G401 (cell line): Measurements from ENCODE around the gene CYP46A1. TPM values are rescaled to one million over a fixed set of nuclear protein-coding genes. Genes with fewer than 3 reads are reported as not detected.

Source experiments
- DNase-seq: peaks from one replicate; pipeline ENCODE4 v3.0.0-alpha.2; 2015; ENCODE audit warnings: low spot score
- in situ Hi-C: cut with HindIII; loops from 2 replicates; pipeline ENCODE4 v1.10.0; 2016; ENCODE audit warnings: low sequenced_read_pairs, mixed read lengths
- total RNA-seq: library from RNA; depleted of rRNA; stranded (reverse); fragments of >200 nt; shearing (Covaris generic); gene quantifications from 2 replicates; pipeline ENCODE4 v1.2.3, GENCODE V29; 2014

Gene CYP46A1
- total RNA-seq, 1 experiment from 2014 or later = 3.0 TPM

DNA sequence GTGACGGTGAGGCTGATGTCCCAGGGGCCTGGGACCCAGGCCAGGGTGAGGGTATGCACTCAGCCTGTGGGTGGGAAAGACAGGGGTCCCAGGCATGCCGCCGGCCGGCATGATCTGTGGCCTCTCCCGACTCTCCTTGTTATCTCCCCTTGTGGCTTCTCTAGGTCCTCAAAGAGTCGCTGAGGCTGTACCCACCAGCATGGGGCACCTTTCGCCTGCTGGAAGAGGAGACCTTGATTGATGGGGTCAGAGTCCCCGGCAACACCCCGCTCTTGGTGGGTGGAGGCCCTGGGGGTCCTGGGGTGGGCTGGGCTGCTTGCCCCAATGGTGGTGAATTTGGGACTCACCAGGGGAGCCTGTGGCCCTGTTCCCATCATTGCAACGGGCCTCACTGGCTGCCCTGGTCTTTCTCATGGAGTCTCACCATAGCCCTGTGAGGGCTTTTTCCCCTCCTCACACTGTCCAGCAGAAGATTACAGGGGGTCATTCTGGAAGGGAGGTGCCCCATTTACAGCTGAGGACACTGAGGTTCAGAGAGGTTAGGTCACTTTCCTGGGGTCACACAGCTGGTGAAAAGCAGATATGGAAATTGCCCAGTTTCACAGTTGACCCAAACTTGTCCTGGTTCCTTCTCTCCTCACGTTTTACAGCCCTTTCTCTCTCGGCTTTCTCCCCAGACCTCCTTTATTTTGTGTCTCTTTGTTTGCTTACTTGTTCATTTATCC is 37.9 kb downstream of the CYP46A1 start:
- in situ Hi-C loops = no loop called here

DNA sequence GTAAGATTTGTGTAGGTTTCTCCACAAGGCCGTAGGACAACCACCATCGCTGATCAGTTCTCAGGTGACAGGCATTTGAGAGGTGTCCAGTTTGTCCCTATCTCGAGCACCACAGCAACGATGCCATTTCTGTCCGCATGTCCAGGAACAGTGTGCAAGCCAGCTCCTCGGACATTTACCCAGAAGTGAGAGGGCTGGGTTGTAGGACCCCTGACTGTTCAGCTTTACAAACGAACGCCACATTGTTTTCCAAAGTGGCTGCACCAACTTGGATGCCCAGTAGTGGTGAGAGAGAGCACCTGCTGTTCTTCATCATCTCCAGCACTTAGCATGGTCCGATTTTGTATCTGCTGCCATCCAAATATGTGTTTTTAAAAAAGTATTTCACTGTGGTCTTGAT is 38.6 kb downstream of the CYP46A1 start:
- in situ Hi-C loops = no loop called here
- no peak for DNase-seq

More for the DNA sequence above, 37.9 kb downstream of the CYP46A1 start:
- no peak for DNase-seq

DNA sequence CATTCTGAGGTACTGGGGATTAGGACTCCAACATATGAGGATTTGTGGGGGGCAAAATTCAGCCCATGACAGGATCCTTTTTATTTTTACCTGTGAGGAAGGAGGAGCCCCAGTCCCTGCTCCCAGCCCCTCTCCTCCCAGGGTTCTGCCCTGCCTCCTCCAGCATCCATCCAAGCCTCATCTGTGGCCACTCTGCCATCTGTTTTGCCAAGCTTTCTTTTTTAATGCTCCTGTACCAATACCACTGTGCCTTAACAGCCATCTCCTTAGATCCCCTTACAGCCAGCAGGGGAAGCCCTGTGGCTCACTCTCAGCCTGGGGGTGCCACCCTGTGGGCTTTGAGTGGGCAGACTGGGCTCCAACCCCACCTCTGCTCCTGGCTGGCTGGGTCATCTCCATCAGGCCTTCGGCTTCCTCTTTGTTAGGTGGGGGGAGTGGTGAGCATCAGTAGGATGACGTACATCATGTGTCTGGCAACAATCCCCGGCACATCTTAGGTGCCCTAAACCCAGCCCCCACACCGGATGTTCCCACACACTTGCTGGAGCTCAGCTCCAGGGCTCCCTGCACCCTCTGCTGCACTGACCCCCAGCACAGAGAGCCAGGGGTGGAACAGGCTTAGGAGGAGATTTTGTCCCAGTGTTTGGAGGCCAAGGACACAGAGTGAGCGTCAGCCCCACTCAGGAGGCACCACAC is 40.2 kb downstream of the CYP46A1 start:
- DNase-seq = no peak
- in situ Hi-C loops = no loop called here

DNA sequence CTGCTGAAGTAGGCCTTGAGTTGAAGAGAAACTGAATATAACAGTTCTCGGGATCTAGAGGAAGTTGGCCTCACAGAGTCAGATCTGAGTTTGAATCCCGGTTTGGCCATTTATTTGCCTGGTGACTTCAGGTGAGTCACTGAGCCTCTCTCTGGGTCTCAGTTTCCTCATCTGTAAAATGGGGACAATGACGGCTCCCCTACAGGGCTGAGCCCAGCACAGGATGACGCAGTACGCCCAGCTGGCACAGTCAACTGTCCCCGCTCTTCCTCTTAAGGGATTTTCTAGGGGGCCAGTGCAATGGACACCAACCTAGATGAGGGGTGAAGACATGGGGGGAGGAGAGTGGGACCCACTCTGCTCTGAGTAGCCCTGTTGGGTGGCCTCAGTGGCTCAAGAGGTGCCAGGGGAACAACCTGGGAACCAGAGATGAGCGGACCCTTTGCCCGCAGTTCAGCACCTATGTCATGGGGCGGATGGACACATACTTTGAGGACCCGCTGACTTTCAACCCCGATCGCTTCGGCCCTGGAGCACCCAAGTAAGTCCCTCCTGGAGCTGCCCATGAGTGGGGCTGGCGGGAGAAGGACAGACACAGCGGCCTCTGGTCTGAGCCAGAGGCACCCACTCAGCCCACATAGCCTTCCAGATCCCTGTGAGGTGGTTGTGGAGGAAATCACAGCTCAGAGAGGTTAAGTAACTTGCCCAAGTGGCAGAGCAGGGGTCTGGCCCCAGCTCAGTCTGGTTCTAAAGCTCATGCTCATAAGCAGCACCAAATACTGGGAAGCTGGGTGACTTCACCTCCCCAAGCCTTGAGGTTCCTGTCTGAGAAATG is 41.1 kb downstream of the CYP46A1 start:
- in situ Hi-C loops = no loop called here
- no peak for DNase-seq

DNA sequence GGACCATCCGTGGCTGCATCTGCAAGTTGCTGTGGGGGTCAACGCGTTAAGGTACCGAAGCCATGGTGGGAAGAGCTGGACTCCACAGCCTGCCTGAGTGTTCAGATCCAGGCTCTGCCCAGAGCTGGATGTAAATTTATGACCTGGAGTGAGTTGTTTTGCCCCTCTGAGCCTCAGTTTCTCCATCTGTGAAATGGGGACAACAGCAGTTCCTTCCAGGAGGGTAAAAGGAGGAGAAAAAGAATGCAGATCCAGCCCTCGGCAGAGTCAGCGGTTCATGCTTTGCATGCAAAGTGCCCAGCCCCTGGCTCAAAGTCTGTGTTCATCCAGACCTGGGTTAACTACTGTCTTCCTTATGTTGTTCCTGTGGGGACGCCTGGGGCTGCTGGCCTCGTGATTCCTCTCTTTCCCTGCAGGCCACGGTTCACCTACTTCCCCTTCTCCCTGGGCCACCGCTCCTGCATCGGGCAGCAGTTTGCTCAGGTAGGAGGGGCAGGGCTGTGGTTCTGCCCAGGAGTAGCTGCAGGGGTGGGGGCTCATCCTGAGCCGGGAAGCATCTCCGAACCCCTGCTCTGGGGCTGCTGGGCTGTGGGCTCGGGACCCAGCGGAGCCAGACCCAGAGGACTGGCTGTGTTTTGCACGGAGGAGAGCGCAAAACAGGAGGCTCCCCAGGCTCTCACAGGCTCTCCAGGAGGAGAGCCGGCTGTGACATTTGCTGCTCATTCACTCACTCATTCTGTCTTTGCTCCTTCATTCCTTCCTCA is 41.9 kb downstream of the CYP46A1 start:
- no peak for DNase-seq
- in situ Hi-C loops = no loop called here

DNA sequence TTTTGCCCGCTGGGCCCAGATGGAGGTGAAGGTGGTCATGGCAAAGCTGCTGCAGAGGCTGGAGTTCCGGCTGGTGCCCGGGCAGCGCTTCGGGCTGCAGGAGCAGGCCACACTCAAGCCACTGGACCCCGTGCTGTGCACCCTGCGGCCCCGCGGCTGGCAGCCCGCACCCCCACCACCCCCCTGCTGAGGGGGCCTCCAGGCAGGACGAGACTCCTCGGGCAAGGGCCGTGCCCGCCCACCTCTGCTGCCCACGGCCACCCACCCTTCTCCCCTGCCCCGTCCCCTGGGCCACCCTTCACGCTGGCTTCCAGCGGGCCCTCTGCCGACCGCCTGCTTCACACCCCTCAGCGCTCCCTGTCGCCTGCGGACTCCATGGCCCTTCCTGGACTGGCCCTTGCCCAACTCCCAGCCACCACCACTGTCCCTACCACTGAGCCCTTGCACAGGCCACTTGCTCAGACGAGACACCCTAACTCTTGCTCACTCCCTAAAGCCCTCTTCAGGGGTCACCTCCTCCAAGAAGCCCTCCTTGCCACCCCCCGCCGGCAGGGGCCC is 42.5 kb downstream of the CYP46A1 start:
- in situ Hi-C loops = no loop called here

DNA sequence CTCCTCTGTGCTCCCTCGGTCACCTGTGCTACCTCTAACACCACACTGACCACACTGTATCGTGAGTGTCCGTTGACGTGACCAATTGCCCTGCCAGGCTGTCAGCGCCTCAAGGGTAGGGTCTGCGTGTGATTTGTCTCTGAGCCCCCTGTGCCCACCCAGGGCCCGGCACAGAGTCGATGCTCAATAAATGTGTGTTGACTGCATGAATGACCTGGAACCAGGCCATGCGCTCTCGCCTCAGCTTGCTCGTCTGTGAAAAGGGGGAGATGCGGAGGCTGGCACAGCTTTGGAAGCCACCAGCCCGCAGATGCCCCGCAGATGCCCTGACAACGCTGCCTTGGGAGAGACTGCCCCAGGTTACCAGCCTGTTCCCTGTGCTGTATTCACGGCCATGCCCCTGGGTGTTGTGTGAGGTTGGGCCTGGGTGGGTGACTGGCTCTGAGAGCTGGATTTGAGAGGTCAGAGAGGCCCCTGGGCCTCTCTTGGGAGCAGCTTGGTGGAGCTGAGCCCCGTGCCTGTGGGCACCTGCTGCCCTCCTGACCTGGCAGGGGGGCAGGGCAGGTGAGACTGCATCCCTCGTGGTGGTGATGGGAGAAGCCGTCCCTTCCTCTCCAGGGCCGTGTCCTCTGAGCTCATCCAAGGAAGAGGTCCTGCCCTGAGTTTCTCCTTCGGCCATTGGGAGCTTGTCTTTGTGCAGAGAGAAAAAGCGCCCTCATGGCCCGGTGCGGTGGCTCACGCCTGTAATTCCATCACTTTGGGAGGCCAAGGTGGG is 43.2 kb downstream of the CYP46A1 start:
- in situ Hi-C loops = no loop called here
- DNase-seq = no peak

More for the DNA sequence above, 42.5 kb downstream of the CYP46A1 start:
- no peak for DNase-seq

DNA sequence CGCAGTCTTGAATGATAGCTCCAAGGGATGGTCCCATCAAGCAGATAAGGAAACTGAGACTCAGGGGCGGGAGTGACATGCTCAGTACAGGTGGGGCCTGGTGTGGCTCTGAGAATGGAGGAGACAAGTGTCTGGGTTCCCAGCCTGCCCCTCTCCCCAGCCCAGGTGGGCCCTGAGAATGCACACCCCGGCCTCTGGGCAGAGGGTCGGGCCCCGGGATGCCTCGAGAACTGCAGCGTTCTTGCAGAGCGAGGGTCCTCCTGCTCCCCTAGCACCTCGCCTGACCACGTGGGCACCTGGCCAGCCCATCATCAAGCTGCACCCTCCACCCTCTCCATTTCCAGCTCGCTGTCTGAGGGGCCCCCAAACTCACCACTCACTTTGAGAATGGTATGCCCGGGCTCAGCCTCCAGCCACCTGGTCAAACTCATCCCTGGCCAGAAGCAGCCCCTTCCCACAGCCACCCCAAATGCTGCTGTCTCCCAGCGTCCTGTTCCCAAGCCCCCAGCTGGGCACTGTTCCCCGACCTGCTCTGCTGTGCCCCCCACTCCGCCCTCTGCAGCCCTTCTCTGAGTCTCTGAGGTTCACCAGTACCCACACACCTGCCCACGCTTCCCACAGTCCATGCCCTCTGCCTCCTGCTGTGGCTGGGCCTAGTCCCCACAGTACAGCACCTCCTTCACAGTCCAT is 44.3 kb downstream of the CYP46A1 start:
- in situ Hi-C loops = no loop called here
- no peak for DNase-seq

DNA sequence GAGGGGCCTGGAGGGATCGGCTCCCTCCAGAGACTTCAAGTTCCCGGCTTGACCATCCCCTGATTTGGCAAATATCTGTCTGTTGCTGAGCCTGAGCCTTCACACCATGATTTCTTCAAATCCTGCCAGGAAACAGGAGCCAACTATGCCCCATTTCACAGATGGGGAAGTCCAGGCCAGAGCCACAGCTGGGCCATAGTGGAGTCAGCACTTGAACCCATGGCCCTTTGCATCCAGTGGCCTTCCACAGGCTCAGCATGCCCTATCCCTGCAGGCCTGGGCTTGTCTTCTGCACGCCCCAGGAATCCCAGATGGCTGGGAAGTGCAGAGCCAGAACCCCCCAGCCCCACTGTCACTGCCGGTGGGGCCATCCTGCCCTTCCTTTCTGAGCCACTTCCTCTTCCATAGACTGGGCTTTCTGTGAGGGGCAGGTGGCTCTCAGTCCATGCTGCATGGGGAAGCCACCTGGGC is 44.9 kb downstream of the CYP46A1 start:
- in situ Hi-C loops = no loop called here

DNA sequence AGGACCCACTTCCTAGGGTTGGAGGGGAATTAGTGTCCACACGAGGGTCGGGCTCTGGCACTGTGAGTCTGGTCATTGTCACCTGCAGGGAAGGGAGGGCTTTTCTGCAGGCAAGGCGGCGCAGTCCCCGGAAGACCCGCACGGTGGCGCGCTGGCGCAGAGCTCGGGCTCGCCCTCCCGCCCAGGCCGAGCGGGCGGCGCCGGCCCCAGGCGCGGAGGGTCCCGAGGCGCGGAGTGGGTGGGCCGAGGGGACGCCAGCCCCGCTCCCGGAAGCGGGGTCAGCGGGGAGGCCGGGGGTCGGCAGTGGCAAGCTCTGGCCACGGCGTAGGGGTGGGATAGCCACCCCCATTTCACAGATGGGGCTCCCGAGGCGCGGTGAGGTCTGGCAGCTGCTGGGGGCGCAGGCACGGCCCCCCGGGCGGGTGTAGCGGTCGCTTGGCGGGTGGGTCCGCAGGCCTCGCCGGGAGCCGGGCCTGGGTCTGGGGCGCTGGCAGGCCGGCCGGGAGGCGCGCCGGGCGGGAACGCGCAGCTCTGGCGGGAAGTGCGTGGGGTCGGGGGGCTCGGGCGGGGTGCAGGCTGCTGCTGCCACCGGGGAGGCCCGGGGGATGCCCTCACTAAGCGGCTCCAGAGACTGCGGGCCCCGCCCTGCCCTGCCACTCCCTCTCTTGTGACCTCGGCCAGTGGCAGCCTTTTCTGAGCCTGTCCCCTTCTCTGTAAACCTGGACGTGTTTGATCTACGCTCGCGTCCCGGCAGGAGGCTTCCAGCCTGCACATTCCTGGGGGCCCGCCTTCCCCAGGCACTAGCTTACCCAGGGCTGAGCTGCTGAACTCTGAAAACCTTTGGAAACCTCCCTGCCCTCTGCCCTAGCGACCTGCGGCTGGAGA is 46.1 kb downstream of the CYP46A1 start:
- peak; percentile 23 for DNase-seq
- in situ Hi-C loops = no loop called here

More for the DNA sequence above, 44.9 kb downstream of the CYP46A1 start:
- DNase-seq = no peak

DNA sequence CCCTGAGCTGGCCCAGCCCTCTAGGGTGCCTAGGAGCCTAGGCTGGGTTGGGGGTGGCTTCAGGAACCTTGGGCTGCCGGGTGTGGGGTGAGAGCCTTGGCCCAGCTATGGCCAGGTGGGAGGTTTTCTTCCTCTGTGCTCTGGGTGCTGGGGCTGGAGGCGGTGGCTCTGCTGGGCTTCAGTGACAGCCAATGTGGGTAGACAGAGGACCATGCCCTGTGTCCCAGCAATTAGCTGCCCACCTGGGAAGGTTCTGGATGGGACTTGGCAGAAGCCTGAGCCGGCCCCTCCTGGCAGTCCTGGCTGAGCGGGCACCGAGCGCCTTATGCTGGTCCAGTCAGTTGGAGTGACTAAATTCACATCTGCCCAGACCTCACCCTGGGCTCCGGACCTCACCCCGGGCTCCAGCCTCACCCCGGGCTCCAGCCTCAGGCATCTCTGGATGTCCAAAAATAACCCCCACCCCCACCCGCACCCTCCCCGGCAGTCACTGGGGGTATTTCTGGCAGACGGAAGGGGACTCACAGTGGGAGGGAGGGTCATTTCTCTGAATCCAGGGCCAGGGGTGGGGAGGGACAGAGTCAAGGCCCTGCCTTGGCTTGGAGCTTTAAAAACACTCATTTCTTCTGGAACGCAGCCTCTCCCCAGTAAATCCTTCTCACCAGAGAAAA is 46.9 kb downstream of the CYP46A1 start:
- DNase-seq = no peak
- in situ Hi-C loops = no loop called here

DNA sequence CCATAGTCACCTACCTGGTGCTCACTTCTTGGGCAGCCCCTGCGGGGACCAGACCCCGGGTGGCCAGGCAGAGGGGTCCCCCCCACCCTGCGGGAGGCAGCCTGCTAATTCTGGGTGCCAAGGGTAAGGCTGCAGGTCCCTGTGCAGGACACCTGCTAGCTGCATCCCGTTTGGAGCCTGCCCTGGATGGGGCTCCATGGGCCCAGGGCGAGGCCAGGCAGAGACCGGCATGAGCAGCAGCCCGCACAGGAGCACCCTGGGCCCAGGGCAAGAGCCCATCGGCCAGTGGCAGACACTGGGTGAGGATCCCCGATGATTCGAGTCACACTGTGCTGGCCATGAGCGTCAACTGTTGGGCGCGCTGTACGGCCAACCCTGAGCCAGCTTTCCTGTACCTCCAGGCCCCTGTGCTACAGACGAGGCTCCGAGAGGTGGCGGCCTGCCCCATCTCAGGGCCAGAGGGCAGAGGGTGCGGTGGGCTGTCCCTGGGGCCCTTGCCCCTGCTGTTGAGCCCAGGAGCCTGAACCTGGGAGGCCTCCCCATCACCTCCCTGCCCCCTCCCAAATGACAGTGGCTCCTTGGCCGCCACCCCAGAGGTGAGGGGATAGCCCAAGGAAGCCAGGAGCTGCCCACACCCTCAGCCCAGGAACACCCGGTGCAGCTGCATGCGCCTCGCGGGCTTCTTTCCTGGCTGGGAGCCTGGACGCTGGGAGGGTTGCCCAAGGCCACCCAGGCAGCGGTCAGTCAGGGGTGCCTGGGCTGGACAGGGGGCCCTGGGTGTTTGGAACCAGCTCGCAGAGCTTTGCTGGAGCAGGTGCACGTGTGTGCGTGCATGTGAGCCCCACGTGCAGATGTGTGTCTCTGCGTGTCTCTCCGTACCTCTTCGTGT is 47.7 kb downstream of the CYP46A1 start:
- no peak for DNase-seq
- in situ Hi-C loops = no loop called here

DNA sequence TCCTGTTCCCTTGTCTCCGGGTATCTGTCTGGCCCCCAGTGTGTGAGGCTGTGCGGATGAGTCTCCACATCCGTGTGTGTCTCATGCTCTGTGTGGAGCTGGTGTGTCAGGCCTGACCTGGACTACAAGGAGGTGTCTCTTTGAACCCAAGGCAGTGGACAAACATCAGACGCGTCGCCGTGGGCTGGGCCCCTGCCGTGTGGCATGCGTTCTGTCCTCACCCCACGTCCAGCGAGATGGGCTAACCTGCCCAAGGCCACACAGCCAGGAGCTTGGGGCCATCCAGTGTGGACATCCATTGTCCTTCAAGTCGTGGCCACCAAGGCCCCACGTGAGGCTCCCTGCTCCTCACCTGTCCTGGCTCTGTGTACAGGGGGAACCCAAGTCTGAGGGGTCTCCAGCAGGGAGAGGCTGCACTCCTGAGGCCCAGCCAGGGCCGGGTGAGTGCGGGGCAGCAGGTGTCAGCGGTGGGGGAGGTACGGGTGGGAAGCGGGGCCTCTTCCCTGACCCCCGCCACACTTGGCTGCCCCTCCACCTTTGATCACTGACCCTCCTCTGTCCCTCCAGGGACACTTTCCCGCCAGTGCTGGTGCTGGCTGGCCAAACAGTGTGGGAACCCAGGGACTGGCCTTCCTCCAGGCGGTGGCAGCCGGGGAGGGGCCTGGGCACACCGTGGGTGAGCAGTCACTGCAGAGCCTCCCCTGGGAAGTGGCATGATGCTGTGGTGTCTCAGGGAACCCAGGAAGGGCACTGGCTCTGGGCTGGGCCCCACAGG is 48.5 kb downstream of the CYP46A1 start:
- DNase-seq = no peak
- in situ Hi-C loops = no loop called here

DNA sequence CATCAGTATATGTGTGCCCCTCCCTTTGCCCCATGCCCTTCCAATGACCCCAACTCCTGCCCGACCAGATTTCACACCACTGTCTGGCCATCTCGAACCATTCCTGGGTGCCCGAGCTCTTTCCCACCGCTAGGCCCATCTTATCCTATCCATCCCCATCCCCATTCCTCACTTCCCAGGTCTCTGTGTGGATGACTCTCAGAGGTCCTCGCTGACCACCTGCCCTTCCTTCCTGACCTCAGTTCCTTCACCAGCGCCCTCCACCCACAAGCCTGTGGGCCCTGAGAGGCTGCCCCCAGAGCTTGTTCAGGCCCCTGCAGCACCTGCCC is 49.1 kb downstream of the CYP46A1 start:
- in situ Hi-C loops = no loop called here
- DNase-seq = no peak
